Activated CD8-positive, alpha-beta memory T cell treated with anti-CD3 and anti-CD28 coated beads, Interleukin-2, amount 50 U/mL, for 1 hour (primary cell): Measurements from ENCODE around the gene C10orf105.

Experiments used
- DNase-seq: peaks from one replicate; pipeline ENCODE4 v3.0.0-alpha.2; 2020; ENCODE audit errors: extremely low read depth

C10orf105 gene

GRCh38 chr10:71675295-71675970, 44.1 kb downstream of the C10orf105 start:
- DNase-seq, result no peak

- DNase-seq, result no peak
These were observed 47.3 kb downstream of the C10orf105 start for GRCh38 chr10:71671994-71672946.

GRCh38 chr10:71667387-71667752, 52.2 kb downstream of the C10orf105 start:
- DNase-seq, result no peak

- no peak for DNase-seq
These were observed 52.8 kb downstream of the C10orf105 start for GRCh38 chr10:71666639-71667386.

GRCh38 chr10:71665456-71665855, 54.1 kb downstream of the C10orf105 start:
- DNase-seq, result no peak

GRCh38 chr10:71664585-71664984, 55.0 kb downstream of the C10orf105 start:
- no peak for DNase-seq

GRCh38 chr10:71663311-71663710, 56.3 kb downstream of the C10orf105 start:
- no peak for DNase-seq

GRCh38 chr10:71661779-71662336, 57.7 kb downstream of the C10orf105 start:
- no peak for DNase-seq
